PC-9 (cell line): ENCODE results near the gene IFT57. TPM values are rescaled to one million over a fixed set of nuclear protein-coding genes. Genes with fewer than 3 reads are reported as not detected.

Source experiments
- BruUV-seq: library from RNA; stranded (reverse); fragments of 400-500 nt; replicated peaks from 2 replicates; lab custom pipeline; 2021; lab: Mats Ljungman, UMichigan
- CTCF ChIA-PET: fragments of 300-600 bp; sonication (Branson Sonifier 250); formaldehyde crosslinking; loops from one replicate; lab custom pipeline; 2022; ENCODE audit warnings: antibody characterized with exemption; lab: Charles Lee
- POLR2A ChIA-PET: fragments of 300-600 bp; sonication (Branson Sonifier 250); formaldehyde crosslinking; loops from one replicate; lab custom pipeline; 2022; ENCODE audit warnings: antibody characterized with exemption; ENCODE audit not compliant: unreplicated experiment; lab: Charles Lee
- DNase-seq, 2 experiments: peaks; one replicate each; pipeline versions ENCODE4 v3.0.0 to v3.0.0-alpha.2; 2015 to 2022; ENCODE audit warnings: mixed read lengths in 1 of 2
- H2AFZ ChIP-seq: fragments of 200-600 bp; sonication (generic); 2 replicates; pipeline ENCODE4 v1.8.1; 2017; ENCODE audit warnings: antibody characterized with exemption
- H3F3A ChIP-seq: fragments of 200-600 bp; sonication (generic); 2 replicates; pipeline ENCODE4 v1.8.1; 2017; ENCODE audit warnings: antibody characterized with exemption, mild to moderate bottlenecking, low read depth; ENCODE audit not compliant: insufficient read depth
- H3K27ac ChIP-seq: fragments of 200-600 bp; sonication (generic); 2 replicates; pipeline ENCODE4 v1.6.1; 2016; ENCODE audit warnings: mixed run types
- H3K27me3 ChIP-seq: fragments of 200-600 bp; sonication (generic); 2 replicates; pipeline ENCODE4 v1.6.1; 2016; ENCODE audit warnings: low read depth, mixed run types; ENCODE audit not compliant: insufficient read depth
- H3K36me3 ChIP-seq: fragments of 200-600 bp; sonication (generic); 2 replicates; pipeline ENCODE4 v1.6.1; 2016; ENCODE audit warnings: low read depth, mixed run types
- H3K4me1 ChIP-seq: fragments of 200-600 bp; sonication (generic); replicated peaks from 2 replicates; pipeline ENCODE4 v1.6.1; 2016; ENCODE audit warnings: mixed run types; ENCODE audit not compliant: insufficient read depth
- H3K4me2 ChIP-seq: fragments of 200-600 bp; sonication (generic); 2 replicates; pipeline ENCODE4 v1.6.1; 2017; ENCODE audit warnings: mixed run types
- H3K4me3 ChIP-seq: fragments of 200-600 bp; sonication (generic); 2 replicates; pipeline ENCODE4 v1.6.1; 2016; ENCODE audit warnings: mixed run types
- H3K79me2 ChIP-seq: fragments of 200-600 bp; sonication (generic); 2 replicates; pipeline ENCODE4 v1.6.1; 2017; ENCODE audit warnings: low read depth, mixed run types
- H3K9me2 ChIP-seq: fragments of 200-600 bp; sonication (generic); 2 replicates; pipeline ENCODE4 v1.8.1; 2017; ENCODE audit warnings: mild to moderate bottlenecking; ENCODE audit not compliant: insufficient read depth
- H3K9me3 ChIP-seq: fragments of 200-600 bp; sonication (generic); 2 replicates; pipeline ENCODE4 v1.8.1; 2016; ENCODE audit warnings: low read depth; ENCODE audit not compliant: insufficient read depth
- H4K20me1 ChIP-seq: fragments of 200-600 bp; sonication (generic); 2 replicates; pipeline ENCODE4 v1.8.1; 2017; ENCODE audit not compliant: insufficient read depth
- EZH2 ChIP-seq: fragments of 200-600 bp; sonication (generic); IDR thresholded peaks from 2 replicates; pipeline ENCODE4 v1.8.0; 2017; ENCODE audit warnings: antibody characterized with exemption, low read depth
- intact Hi-C: fragments of 100-400 bp; cut with micrococcal nuclease; formaldehyde crosslinking; loops from one replicate; pipeline ENCODE4 v1.10.0; 2022; ENCODE audit not compliant: unreplicated experiment
- total RNA-seq: library from RNA; stranded (reverse); gene quantifications from 2 replicates; pipeline ENCODE4 v1.2.3, GENCODE V29; 2021
- TF ChIP-seq, protein P1 (sequence below): fragments of 200-600 bp; sonication (generic); conservative IDR thresholded peaks from 2 replicates; pipeline ENCODE4 v1.6.1; 2017; ENCODE audit warnings: mixed run types, antibody characterized with exemption, mild to moderate bottlenecking, moderate library complexity

Gene IFT57
- total RNA-seq, 1 experiment from 2014 or later = 55.2 TPM

DNA sequence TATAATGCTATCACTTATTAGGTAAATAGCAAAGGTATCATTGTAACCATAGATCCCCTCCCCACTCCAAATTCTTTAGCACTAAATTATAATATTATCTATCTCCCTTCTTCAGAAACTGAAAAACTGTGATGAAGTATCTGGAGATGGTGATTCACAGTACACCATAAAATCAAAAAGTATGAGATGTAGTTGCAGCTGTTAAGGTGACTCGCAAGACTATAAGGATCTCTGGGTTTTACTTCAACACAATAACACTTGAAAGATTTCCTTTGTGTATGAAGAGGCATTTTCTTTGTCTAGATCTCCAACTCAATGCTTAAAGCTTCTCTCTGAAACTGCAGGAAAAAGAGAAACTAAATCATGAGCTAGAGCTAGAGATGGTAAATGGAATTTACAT lies 46.9 kb downstream of the IFT57 start:
- no peak for DNase-seq
- no peak overlapping the region for H2AFZ ChIP-seq
- no peaks in the 10 kb centered on the region for H3F3A ChIP-seq
- intact Hi-C loops = no loop called here
- TF ChIP-seq, protein P1, sequence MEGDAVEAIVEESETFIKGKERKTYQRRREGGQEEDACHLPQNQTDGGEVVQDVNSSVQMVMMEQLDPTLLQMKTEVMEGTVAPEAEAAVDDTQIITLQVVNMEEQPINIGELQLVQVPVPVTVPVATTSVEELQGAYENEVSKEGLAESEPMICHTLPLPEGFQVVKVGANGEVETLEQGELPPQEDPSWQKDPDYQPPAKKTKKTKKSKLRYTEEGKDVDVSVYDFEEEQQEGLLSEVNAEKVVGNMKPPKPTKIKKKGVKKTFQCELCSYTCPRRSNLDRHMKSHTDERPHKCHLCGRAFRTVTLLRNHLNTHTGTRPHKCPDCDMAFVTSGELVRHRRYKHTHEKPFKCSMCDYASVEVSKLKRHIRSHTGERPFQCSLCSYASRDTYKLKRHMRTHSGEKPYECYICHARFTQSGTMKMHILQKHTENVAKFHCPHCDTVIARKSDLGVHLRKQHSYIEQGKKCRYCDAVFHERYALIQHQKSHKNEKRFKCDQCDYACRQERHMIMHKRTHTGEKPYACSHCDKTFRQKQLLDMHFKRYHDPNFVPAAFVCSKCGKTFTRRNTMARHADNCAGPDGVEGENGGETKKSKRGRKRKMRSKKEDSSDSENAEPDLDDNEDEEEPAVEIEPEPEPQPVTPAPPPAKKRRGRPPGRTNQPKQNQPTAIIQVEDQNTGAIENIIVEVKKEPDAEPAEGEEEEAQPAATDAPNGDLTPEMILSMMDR = no peak
- no peak for TF ChIP-seq EZH2
- no peaks in the 10 kb centered on the region; the same call in 1 of the 2 replicates for H3K9me2 ChIP-seq
- CTCF ChIA-PET = no interaction called here
- no peak overlapping the region for H3K4me3 ChIP-seq
- no peaks in the 10 kb centered on the region for H3K27me3 ChIP-seq
- no peaks in the 10 kb centered on the region for H3K36me3 ChIP-seq
- H3K4me2 ChIP-seq = no peak overlapping the region
- POLR2A ChIA-PET = no interaction called here
- no peak overlapping the region for H3K27ac ChIP-seq
- H3K79me2 ChIP-seq = no peaks in the 10 kb centered on the region
- no peaks in the 10 kb centered on the region for H3K9me3 ChIP-seq
- no TSS peak for BruUV-seq
- 0 out of 2 replicates have a peak, but pooled peaks cover 4% of the 10 kb centered on the region for H3K4me1 ChIP-seq
- H4K20me1 ChIP-seq = no peaks in the 10 kb centered on the region

- H3K27me3 ChIP-seq = no peaks in the 10 kb centered on the region
- TF ChIP-seq, protein P1 = no peak
- TF ChIP-seq EZH2 = no peak
- H3K36me3 ChIP-seq = no peaks in the 10 kb centered on the region
- H3K27ac ChIP-seq = no peak overlapping the region
- H3K9me2 ChIP-seq = no peaks in the 10 kb centered on the region; the same call in 1 of the 2 replicates
- intact Hi-C loops = no loop called here
- no peak overlapping the region for H3K4me3 ChIP-seq
- POLR2A ChIA-PET = no interaction called here
- CTCF ChIA-PET = no interaction called here
- DNase-seq = no peak
- no peak overlapping the region for H2AFZ ChIP-seq
- no peaks in the 10 kb centered on the region for H3K79me2 ChIP-seq
- H4K20me1 ChIP-seq = no peaks in the 10 kb centered on the region
- BruUV-seq = no TSS peak
- H3F3A ChIP-seq = no peaks in the 10 kb centered on the region
- no peak overlapping the region for H3K4me2 ChIP-seq
- no peaks in the 10 kb centered on the region for H3K9me3 ChIP-seq
- no peaks in the 10 kb centered on the region for H3K4me1 ChIP-seq
Observed at GRCh38 chr3:108171106-108171505, 51.1 kb downstream of the IFT57 start.

DNA sequence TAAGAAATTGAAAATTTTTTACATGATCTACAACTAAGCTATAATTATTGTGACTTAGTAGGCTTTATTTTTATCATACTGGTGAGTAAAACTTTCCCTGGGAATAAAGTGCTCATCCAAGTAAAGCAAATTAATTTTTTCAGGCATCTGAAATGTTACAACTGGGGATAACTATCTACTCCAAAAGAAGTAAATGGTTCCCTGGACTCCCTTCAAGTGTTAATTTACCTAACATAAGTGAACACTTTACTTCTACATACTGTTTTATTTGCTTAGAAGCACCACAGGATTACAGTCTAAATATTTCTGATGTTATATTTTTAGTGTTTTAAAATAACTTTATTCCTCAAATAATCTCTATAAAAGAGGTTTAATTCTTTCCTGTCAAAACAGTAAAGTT lies 57.8 kb downstream of the IFT57 start:
- H3K4me1 ChIP-seq = peaks cover 18% of the 10 kb centered on the region
- peaks cover 7% of the 10 kb centered on the region; the same call in 1 of the 2 replicates for H3K9me3 ChIP-seq
- no TSS peak for BruUV-seq
- H3K79me2 ChIP-seq = no peaks in the 10 kb centered on the region
- H3K36me3 ChIP-seq = 0 out of 2 replicates have a peak, but pooled peaks cover 10% of the 10 kb centered on the region
- no peak overlapping the region for H3K4me3 ChIP-seq
- POLR2A ChIA-PET = no interaction called here
- H3F3A ChIP-seq = peaks cover 18% of the 10 kb centered on the region; the same call in 1 of the 2 replicates
- no peak overlapping the region for H3K4me2 ChIP-seq
- CTCF ChIA-PET = no interaction called here
- intact Hi-C loops = no loop called here
- H2AFZ ChIP-seq = no peak overlapping the region
- DNase-seq = no peak
- H3K27me3 ChIP-seq = no peaks in the 10 kb centered on the region
- H3K9me2 ChIP-seq = no peaks in the 10 kb centered on the region
- no peaks in the 10 kb centered on the region for H4K20me1 ChIP-seq
- no peak for TF ChIP-seq EZH2
- TF ChIP-seq, protein P1 = no peak
- H3K27ac ChIP-seq = no peak overlapping the region
